Activated CD8-positive, alpha-beta memory T cell treated with anti-CD3 and anti-CD28 coated beads for 4 hours (primary cell): ENCODE data around the gene DGKD.
A peak's percentile ranks its signal among the peaks of the same experiment; 100 is the strongest.

Source experiments
- DNase-seq, 2 donors: peaks; one replicate each; pipeline ENCODE4 v3.0.0-alpha.2; 2020; ENCODE audit warnings: low read depth in 2 of 2

The DGKD gene

DNA sequence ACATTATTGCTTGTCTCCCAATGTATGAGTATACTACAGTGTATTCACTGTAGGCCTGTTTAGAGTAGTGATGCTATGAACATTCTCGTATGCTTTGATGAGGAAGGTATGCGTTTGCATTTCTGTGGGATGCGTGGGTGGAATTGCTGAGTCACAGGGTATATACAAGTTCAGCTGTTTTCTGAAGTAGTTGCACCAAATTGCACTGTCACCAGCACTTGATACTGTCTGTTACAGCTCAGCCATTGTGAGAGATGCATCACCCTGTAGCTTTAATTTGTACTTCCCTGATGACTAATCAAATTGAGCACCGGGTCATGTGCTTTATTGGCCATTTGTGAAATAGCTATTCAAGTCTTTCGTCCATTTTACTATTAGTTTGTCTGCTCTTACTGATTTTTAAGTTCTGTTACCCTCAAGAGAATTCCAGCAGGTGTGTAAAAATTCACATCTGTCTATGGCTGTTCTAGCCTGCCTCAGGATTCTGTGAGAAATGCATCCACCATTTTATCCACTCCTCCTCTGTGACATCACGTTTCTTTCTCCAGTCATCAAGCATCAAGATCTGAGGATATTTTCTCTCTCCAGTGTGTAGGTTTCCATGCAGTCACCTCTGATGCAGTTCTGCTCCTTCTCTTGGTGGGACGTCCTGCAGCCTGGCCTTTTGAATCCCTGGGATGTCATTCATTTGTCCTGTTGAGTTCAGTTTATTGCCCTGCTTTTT lies 72.5 kb downstream of the DGKD start:
- DNase-seq: peak; percentile 40 to 53

DNA sequence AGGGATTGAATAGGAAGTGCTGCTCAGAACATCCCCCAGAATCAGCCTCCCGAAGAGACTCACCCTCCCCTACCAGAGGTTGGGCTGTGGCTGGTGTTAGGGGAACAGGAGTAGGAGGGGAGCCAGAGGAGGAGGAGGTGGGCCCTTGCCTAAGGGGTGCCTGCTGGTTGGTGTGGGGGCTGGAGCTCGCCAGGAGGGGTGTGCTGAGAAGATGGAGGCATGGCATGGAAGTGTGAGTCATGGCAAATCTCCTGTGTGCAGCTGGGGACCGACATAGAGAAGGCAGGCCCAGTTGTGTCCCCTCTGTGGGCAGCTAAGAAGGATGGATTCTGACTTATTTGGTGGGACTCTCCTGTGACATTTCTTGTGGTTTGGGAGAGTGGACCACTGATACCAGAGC lies 73.7 kb downstream of the DGKD start:
- no peak for DNase-seq

DNA sequence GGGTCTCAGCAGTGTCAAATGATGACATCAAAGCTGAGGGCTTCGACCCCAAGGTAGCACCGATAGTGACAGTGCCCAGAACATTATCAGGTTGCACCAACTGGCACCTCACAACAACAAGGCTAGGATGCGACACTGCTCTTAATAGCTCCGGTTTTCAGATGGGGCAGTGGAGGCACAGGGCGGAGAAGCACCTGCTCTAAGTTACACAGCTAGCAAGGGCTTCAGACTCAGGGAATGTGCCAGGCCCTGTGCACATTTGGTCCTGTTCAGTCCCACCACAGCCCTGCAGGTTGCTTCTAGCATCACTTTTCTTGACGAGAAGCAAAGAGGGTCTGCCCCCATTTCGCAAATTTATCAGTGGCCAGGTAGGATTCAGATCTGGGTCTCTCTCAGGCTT lies 74.1 kb downstream of the DGKD start:
- DNase-seq: no peak

DNA sequence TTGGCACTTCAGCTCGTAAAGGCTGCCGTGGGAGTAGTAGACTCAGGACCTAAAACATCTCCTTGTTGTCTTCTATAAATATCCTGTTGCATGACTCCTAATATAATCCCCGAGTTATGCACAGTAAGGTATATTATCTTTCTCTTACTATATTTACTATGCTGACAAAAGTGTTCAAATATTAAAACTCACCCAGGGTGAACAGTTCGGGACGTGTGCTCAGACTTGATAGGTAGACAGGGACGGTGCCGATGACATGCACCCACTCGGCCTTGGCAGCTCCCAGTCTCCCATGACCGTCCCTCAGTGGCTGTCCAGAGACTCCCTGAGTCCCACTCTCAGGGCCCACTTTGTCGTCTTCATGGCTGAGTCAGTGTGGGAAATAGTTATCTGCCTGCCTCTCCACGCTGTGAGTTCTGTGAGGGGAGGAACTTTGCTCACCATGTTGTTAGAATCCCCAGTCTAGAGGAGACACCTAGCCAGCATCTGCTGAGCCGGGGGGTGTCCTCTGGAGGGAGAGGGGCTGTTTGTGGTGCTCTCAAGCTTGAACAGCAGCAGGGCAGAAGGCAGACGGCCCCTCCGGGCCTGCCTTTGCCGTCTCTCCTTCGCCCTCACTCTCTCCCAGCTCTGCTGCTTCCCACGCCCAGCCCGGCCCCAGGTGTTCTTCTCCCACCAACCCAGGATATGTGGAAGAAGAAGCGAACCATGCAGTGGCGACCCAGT lies 75.0 kb downstream of the DGKD start:
- no peak for DNase-seq

DNA sequence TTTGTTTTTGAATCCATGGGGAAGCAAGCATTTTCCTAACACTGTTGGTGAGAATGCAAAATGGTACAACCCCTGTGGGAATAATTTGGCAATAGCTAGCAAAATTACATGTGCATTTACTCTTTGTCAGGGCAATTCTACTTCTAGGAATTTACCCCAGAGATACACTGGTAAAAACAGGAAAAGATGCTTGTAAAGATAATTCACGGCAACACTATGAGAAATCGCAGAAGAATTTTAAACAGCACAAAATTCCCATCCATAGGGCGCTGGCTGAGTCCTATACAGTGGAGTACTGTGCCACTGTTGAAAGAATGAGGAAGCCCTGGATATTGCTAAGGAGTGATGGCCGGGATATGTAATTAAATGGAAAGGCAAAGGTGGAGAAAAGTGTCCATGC lies 75.8 kb downstream of the DGKD start:
- DNase-seq: no peak

DNA sequence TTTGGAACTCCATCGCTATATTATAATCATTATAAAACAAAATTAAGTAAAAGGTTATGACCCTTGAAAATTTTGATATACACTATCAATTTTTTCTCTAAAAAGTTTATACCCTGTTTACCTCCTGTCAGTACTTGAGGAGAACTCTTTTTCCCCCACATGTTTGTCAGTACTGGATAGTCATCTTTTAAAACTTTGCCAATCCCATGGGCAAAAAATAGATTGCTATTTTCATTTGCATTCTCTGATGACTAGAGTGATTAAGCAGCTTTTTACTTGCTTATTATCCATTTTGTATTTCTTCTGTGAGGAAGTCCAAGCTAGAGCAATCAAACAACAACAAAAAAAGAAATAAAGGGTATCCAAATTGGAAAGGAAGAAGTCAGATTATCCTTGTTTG lies 76.4 kb downstream of the DGKD start:
- no peak for DNase-seq

DNA sequence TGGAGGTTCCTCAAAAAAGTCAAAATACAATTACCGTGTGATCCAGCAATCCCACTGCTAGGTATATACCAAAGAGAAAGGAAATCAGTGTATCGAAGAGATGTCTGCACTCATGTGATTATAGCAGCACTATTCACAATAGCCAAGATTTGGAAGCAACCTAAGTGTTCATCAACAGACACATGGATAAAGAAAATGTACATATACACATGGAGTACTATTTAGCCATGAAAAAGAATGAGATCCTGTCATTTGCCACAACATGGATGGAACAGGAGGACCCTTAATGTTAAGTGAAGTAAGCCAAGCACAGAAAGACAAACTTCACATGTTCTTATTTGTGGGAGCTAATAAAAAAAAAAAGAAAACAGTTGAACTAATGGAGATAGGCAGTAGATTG lies 78.7 kb downstream of the DGKD start:
- no peak for DNase-seq

DNA sequence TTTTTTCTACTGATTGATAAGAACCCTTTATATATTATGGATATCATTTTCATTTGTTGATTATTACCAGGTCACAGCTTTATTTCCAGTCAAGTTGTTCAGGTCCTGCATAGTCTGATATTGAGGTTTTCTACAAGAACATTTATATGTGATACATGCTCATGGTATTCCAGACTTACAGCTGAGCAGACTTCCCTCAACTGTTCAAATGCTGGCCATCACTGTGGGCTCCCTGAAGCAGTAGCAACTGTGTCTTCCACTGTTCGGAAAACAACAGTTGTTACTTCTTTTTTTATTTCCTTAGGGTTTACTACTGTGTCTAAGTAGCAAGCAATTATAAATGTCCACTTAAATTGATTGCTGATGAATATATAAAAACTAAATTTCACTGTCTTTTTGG lies 79.5 kb downstream of the DGKD start:
- DNase-seq: no peak

DNA sequence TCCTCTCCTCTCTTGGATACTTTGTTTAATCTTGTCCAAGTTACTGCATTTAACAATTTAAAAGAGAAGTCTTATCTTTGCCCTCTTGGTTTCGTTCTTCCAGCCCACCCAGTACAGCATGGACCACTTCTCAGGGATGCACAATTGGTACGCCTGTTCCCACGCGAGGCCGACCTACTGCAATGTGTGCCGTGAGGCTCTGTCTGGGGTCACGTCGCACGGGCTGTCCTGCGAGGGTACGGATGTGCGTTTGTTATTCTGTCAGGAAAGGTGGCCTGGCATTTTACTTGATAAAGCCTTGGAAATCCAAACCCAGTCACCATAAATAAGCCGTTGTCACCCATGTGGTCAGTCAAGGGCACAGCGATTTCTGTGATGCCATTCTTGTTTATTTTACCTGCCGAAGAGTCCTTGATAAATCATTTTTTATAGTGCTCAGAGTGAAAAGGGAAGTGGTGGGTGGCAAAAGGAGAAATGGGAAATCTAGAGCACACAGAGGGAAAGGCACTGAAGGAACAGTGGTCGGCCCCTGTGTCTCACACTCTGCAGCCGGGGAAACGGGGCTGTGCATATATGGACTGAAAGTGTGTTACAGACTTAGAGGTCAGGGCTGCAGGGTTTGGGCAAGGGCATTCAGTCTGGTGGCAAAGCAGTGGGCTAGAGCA lies 80.5 kb downstream of the DGKD start:
- no peak for DNase-seq

DNA sequence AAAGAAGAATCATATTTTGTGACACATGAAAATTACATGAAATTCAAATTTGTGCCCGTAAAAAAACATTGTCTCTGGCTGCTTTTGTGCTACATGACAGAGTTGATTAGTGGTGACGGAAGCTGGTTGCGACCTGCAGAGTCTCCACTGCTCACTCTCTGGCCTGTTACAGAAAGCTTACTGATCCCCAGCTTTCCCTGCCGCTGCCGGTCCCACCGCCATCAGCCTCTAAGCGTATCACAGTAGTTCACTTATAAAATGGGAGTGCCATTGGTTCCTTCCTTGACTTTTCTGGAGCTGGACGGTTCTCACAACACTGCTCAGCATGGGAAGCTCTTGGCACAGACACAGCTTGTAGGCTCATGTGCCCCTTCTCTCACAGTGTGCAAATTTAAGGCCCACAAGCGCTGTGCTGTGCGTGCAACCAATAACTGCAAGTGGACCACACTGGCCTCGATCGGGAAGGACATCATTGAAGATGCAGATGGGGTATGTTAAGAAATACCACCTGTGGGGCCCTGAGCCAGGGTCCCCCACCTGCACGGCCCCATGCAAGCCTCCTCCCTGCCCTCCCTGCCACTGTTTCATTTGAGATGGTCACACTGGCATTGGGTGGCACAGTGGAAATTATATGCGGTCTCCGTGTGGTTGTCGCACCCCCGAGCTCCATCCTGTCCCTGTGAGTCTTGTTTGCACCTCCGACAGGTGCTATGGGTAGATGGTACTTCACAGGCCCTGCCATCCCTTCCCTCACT lies 81.3 kb downstream of the DGKD start:
- no peak for DNase-seq

DNA sequence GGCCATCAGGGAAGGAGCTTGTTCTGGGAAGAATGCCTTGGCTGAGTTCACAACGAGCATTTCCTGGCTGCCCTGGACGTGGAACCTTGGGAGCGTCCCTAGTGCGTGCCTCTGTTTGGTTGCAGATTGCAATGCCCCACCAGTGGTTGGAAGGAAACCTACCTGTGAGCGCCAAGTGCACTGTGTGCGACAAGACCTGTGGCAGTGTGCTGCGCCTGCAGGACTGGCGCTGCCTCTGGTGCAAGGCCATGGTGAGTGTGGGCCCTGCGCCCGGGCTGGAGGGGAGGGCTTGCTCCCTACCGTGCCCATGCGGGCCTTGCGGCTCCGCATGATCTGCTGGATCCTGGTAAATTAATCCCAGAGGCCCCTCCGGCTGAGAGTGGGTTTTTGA lies 81.9 kb downstream of the DGKD start:
- no peak for DNase-seq

DNA sequence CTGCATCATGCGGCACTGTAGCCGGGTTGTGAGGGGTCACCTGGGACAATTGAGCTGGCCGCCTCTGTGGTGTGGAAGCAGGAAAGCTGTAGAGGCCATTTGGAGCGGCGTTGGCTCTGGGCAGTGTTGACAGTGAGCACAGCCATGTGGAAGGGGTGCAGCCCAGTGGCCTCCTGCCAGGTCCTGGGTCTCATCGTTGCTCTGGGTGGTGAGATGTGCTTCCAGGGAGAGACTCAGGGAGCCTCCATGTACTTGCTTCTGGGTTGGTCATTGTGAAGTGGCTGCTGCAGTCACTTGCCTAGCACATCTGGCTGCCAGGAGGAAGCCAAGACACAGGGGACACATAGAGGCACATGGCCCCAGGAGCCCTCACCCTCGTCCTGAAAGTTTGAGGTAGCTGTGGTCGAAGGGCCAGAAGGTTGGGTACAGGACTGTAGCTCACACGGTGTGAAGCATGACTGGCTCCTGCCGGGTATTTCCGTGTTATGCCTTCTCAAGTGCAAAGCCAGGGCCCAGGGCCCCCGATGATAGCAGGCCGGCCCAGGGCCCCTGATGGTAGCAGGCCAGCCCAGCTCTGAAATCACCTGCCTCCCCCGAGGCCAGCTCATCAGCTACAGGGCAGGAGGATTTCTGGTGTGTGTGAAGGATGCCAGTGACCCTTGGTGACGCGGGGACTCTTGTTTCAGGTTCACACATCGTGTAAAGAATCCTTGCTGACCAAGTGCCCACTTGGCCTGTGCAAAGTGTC lies 82.6 kb downstream of the DGKD start:
- DNase-seq: no peak

DNA sequence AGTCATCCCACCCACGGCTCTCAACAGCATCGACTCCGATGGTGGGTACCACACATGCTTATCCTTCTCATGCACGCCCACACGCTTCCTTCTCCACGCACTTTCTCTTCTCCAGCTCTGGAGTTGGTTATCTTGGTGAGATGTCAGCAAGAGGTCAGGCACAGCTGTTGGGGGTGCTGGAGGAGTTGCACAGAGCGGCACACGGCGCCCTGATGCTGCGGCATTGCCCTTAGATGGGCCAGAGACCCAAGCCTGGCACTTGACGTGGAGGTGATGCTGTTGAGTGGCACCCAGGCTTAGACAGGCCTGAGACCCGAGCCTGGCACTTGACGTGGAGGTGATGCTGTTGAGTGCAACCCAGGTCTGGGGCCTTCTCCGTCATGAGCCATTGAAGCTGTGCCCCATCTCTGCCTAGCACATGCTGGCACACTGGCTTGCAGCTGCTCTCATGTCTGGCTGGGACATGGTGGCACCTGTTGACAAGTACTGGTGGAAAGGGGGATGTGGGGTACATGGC lies 83.2 kb downstream of the DGKD start:
- DNase-seq: no peak

DNA sequence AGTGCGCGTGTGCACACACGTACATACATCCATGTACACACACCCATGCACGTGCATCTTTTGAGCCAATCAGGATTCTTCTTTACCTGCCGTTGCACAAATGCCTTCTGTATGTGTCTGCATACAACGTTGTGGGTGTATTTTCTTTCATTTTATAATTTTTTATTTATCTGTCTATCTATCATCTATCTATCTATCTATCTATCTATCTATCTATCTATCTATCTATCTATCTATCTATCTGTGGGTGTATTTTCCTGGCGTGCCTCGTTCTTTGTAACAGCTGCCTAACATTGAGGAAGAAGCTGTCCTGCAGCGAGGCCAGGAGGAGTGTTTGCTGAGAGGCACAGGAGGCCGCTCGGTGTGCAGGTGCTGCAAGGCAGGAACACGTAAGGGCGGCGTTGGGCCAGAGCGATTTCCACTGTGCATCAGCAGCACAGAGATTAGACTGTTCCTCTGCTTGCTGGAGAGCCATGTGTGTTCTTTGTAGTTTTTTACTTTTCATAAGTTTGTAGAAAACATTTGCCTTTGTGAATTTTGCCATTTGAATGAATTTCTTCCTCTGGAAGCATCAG lies 84.4 kb downstream of the DGKD start:
- DNase-seq: no peak

DNA sequence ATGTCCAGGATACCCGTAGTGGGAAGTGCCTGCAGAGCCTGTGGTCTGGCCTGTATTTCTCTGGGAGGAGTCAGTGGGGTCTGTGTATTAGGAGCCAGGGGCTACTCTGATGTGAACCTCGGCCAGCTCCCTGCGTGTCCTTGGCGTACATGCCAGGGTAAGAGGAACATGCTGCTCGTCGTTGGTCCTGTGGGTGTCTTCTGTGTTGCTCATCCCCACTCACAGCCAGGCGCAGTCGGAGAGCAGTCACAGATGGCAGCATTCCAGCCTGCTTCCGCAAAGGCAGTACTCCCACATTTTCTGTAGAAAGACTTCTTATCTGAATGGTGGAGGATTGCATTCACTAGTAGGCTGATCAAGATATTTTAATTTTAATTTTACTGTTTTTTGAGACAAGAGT lies 84.9 kb downstream of the DGKD start:
- DNase-seq: no peak

DNA sequence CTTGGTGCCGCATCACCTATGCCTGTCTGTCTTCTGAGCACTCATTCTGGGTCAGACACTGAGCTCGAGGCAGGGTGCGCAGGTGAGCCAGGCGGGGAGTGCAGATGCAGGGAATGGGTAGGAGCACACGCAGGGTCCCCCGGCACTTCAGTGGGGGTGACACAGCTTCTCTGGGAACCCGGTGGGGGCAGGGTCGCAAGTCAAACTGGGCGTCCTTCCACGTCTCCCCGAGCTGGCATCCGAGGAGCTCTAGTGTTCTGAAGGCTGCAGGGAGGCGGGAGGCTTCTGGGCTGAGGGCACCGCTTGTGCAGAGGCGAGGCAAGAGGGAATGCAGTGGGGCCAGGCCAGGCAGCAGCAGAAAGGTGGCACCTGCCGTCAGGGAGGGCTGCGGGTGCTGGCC lies 86.0 kb downstream of the DGKD start:
- DNase-seq: no peak

DNA sequence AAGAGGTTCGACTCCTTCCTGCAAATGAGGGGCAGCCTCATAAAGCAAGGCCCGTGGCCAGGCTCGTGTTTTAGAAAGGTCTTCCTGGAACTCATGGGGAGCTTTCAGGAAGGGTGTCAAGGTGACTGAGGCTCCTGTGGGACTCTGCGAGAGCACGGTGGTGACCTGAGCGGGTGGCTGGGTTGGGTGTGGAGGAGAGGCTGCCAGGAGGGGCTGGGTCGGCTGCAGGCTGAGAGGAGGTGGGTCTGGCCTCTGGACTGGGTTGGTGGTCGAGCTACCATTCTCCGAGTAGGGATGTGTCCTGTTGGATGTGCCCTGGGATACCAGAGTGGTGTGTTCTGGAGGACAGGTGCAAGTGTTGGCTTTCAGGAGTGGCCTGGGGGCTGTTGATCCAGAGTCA lies 86.4 kb downstream of the DGKD start:
- DNase-seq: no peak

DNA sequence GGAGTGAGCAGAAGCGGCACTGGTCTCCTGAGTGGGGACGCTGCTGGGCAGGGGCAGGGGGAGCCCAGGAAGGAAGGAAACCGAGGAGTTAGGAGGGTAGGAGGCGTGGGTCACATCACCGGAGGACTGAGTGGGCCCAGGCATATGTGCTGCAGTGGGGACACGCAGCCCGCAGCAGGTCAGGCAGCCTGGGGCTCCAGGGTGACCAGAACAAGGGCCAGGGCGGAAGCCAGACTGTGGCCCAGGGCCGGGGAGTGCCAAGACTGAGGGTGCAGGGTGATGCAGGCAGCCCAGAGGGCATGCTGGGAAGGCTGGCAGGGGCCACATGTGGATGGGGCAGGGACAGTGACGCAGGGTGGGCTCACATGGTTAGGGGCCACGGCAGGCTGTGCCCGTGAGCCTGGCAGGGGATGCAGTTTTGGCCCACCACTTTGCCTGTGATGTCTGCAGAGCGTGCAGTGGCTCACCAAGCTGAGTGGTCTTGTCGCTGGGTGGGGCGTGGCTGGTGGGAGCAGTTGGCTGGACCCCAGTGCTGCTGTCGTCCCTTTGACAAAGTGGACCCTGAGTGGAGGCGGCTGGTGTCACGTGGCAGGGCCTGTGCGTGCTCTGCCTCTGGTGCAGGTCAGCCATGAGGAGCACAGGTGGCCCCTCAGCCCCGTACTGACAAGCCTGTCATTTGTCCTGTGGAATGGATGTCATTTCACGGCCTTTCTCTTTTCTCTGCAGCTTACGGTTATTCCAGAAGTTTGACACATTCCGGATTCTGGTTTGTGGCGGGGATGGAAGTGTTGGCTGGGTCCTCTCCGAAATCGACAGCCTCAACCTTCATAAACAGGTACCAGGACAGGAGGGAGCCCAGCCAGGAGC lies 87.1 kb downstream of the DGKD start:
- DNase-seq: no peak

DNA sequence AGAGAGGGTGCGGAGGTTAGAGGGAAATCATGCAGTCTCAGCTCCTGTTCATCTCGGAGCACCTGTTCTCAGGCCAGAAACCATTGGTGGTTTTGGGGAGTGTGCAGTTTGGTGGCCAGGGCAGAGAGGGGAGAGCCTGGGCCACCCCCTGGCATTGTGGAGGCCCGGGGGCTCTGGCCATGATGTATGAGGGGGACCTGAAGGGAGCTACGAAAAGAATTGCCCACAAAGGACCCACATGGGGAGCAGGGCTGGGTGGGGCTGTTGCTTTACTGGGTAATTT lies 87.7 kb downstream of the DGKD start:
- DNase-seq: no peak

DNA sequence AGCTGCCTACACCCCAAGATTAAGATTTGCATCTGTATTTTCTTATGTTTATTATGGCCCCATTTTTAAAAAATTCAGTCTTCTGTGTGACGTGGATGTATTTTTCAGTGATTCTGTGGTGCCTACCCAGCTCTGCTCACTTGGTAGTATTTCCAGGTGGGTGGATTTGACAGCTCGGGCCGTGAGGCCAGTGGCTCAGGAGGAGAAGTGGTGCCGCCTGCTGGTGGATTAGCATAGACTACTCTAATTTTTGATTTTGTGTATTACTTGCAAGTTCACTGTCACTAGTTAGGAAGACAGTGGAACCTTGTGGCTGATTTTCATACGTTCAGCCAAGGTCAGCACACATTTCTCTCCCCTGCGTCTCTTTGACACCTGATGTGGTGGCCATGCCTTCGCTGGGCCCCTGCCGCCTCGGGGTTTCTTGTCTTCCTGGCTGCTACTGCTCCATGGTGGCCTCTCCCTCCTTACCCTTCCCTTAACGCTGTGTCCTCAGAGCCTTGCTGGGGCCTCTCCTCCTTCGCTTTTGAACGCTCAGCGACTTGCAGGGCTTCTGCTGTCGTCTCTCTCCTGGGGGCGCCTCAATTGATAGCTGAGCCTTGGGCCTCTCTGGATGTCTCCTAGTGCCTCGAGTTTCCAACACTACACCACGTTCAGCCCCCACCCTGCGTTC lies 89.4 kb downstream of the DGKD start:
- peak; percentile 71 to 75 for DNase-seq
